Retinal pigment epithelial cell (primary cell): Measurements from ENCODE around the gene SHCBP1.

Experiments
- DNase-seq: peaks from one replicate; pipeline ENCODE4 v3.0.0-alpha.2; 2010; ENCODE audit warnings: low read depth
- H3K4me3 ChIP-seq: 2 replicates; pipeline ENCODE4 v1.5.1; 2011; ENCODE audit warnings: mild to moderate bottlenecking, low read length, control low read depth, moderate library complexity
- CTCF ChIP-seq: conservative IDR thresholded peaks from 2 replicates; pipeline ENCODE4 v1.5.1; 2011; ENCODE audit warnings: low read depth, low read length, control low read depth, inconsistent platforms

Gene SHCBP1

GRCh38 chr16:46621006-46621933 lies at the start of gene SHCBP1:
TSS of gene SHCBP1 (minus strand) at chr16:46621379. CDS start at chr16:46621359, 20 bp downstream.
- no peak for TF ChIP-seq CTCF

GRCh38 chr16:46662123-46662522 lies 40.9 kb upstream of the SHCBP1 start:
- no peak overlapping the region for H3K4me3 ChIP-seq
- TF ChIP-seq CTCF: no peak
- no peak for DNase-seq

More at GRCh38 chr16:46621006-46621933, at the start of gene SHCBP1:
- H3K4me3 ChIP-seq: peak within 1 kb of the TSS; percentile 92
- peak; percentile 39 for DNase-seq

GRCh38 chr16:46658925-46659324 lies 37.7 kb upstream of the SHCBP1 start:
- TF ChIP-seq CTCF: no peak
- no peak for DNase-seq

GRCh38 chr16:46651305-46651704 lies 30.1 kb upstream of the SHCBP1 start:
- no peak for TF ChIP-seq CTCF
- no peak for DNase-seq
- H3K4me3 ChIP-seq: no peak overlapping the region

More at GRCh38 chr16:46658925-46659324, 37.7 kb upstream of the SHCBP1 start:
- no peak overlapping the region for H3K4me3 ChIP-seq

GRCh38 chr16:46650254-46650623 lies 29.1 kb upstream of the SHCBP1 start:
- no peak overlapping the region for H3K4me3 ChIP-seq
- no peak for DNase-seq
- TF ChIP-seq CTCF: no peak

- H3K4me3 ChIP-seq: no peak overlapping the region
- TF ChIP-seq CTCF: no peak
These were observed 28.5 kb upstream of the SHCBP1 start for GRCh38 chr16:46649588-46650253.

More at GRCh38 chr16:46649588-46650253, 28.5 kb upstream of the SHCBP1 start:
- no peak for DNase-seq
